Measurements from ENCODE around the gene ENAM.

The ENAM gene

GRCh38 chr4:70667740-70668535 lies 39.4 kb downstream of the ENAM start:
- no peak overlapping the region for H3K4me3 ChIP-seq (ENCODE audit: low read depth, low read length)
- no peak for DNase-seq (ENCODE audit: low read depth)

GRCh38 chr4:70670332-70671014 lies 41.9 kb downstream of the ENAM start:
- TF ChIP-seq, protein P1, sequence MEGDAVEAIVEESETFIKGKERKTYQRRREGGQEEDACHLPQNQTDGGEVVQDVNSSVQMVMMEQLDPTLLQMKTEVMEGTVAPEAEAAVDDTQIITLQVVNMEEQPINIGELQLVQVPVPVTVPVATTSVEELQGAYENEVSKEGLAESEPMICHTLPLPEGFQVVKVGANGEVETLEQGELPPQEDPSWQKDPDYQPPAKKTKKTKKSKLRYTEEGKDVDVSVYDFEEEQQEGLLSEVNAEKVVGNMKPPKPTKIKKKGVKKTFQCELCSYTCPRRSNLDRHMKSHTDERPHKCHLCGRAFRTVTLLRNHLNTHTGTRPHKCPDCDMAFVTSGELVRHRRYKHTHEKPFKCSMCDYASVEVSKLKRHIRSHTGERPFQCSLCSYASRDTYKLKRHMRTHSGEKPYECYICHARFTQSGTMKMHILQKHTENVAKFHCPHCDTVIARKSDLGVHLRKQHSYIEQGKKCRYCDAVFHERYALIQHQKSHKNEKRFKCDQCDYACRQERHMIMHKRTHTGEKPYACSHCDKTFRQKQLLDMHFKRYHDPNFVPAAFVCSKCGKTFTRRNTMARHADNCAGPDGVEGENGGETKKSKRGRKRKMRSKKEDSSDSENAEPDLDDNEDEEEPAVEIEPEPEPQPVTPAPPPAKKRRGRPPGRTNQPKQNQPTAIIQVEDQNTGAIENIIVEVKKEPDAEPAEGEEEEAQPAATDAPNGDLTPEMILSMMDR (IDR thresholded peaks at IDR 0.05; ENCODE audit: low read depth, low read length, missing control alignments), result no peak
- H3K4me3 ChIP-seq (ENCODE audit: low read depth, low read length), result no peak overlapping the region
- DNase-seq (ENCODE audit: low read depth), result no peak

More at GRCh38 chr4:70667740-70668535, 39.4 kb downstream of the ENAM start:
- TF ChIP-seq, protein P1 (IDR thresholded peaks at IDR 0.05; ENCODE audit: low read depth, low read length, missing control alignments), result no peak

DNA sequence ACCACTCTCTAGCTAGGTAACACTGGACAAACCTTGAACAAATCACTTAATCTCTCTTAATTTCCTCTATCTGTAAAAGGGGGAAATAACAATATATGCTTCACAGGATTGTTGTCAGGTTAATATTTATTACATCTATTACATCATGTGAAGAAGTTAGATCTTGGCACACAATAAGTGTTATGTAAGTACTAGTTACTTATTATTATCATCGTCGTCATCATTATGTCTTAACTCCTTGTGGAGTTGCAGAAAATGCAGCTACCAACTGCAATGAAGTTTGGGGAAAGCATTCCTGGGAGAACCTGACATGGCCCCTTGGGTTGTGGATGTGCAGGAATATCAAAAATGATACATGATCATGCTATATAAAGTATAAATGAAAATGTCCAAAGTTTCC lies 42.5 kb downstream of the ENAM start:
- TF ChIP-seq, protein P1 (IDR thresholded peaks at IDR 0.05; ENCODE audit: low read depth, low read length, missing control alignments), result no peak
- H3K4me3 ChIP-seq (ENCODE audit: low read depth, low read length), result no peak overlapping the region
- no peak for DNase-seq (ENCODE audit: low read depth)

GRCh38 chr4:70674191-70674590 lies 45.6 kb downstream of the ENAM start:
- no peak for DNase-seq (ENCODE audit: low read depth)
- TF ChIP-seq, protein P1 (IDR thresholded peaks at IDR 0.05; ENCODE audit: low read depth, low read length, missing control alignments), result no peak
- H3K4me3 ChIP-seq (ENCODE audit: low read depth, low read length), result no peak overlapping the region

- no peak overlapping the region for H3K4me3 ChIP-seq (ENCODE audit: low read depth, low read length)
- TF ChIP-seq, protein P1 (IDR thresholded peaks at IDR 0.05; ENCODE audit: low read depth, low read length, missing control alignments), result no peak
- no peak for DNase-seq (ENCODE audit: low read depth)
These were observed 46.2 kb downstream of the ENAM start for GRCh38 chr4:70674731-70675130.

DNA sequence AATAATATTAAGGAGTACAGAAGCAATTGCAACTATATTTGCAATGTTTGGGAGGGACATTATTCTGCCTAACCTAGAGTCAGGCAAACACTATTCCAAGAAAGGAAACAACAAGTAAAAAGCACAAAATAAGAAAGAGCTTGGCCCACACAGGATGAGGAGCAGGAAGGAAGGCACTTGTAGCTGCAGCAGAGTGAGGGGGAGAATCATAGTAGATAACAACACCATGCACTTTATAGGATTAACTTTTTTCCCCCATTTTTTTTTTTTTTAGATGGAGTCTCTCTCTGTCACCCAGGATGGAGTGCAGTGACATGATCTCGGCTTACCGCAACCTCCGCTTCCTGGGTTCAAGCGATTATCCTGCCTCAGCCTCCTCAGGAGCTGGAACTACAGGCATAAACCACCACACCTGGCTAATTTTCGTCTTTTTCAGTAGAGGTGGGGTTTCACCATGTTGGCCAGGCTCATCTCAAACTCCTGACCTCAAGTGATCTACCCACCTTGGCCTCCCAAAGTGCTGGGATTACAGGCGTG lies 48.1 kb downstream of the ENAM start:
- no peak overlapping the region for H3K4me3 ChIP-seq (ENCODE audit: low read depth, low read length)
- TF ChIP-seq, protein P1 (IDR thresholded peaks at IDR 0.05; ENCODE audit: low read depth, low read length, missing control alignments), result no peak
- no peak for DNase-seq (ENCODE audit: low read depth)
